Left ventricle myocardium superior (tissue), 1 donor: ENCODE measurements around the gene MAMDC2. TPM values are rescaled to one million over a fixed set of nuclear protein-coding genes. Genes with fewer than 3 reads are reported as not detected.
A peak's percentile ranks its signal among the peaks of the same experiment; 100 is the strongest.
"Not testable (repeated sequence)": the region's sequence is repeated elsewhere in the genome, so short reads cannot be mapped to it uniquely, and the experiment has no call there.

ENCODE experiments used
- ATAC-seq: fragments of 200-7000 bp; cut with Tn5 transposase; one replicate; pipeline ENCODE4 v1.9.1; 2020; ENCODE audit warnings: mild to moderate bottlenecking, moderate library complexity
- DNase-seq: peaks from one replicate; pipeline ENCODE4 v3.0.0-alpha.2; 2020
- intact Hi-C: fragments of 100-400 bp; cut with micrococcal nuclease; formaldehyde crosslinking; loops from one replicate; pipeline ENCODE4 v1.11.0; 2022
- total RNA-seq: library from RNA; stranded (reverse); fragmentation: NEBNext Ultra II Directional; extraction: Animal tissue kit (Norgen Biotek cat#: 25700); gene quantifications from one replicate; pipeline ENCODE4 v1.2.1, GENCODE V29; 2021
- donor health status: DM: no; HTN: yes; CAD: no; lungs with severe emphysema.

MAMDC2 gene
- total RNA-seq, 1 donor from 2014 or later: 8.9 TPM

- peak; percentile 19 for ATAC-seq
- no peak for DNase-seq
- intact Hi-C loops: no loop called here
These were observed 185.0 kb downstream of the MAMDC2 start for GRCh38 chr9:70228611-70229010.

GRCh38 chr9:70229026-70229425 lies 185.4 kb downstream of the MAMDC2 start:
- ATAC-seq: peak; percentile 95
- peak; percentile 48 for DNase-seq
- intact Hi-C loops: no loop called here

- intact Hi-C loops: no loop called here
- DNase-seq (no peak), ATAC-seq (peak; percentile 52)
These were observed 185.9 kb downstream of the MAMDC2 start for GRCh38 chr9:70229579-70229978.

- intact Hi-C loops: no loop called here
- DNase-seq: no peak
- ATAC-seq: no peak
These were observed 188.8 kb downstream of the MAMDC2 start for GRCh38 chr9:70232476-70232875.

GRCh38 chr9:70234208-70234607 lies 190.6 kb downstream of the MAMDC2 start:
- DNase-seq, ATAC-seq, intact Hi-C loops: not testable (repeated sequence)

GRCh38 chr9:70245952-70246351 lies 202.3 kb downstream of the MAMDC2 start:
- intact Hi-C loops, ATAC-seq, DNase-seq: not testable (repeated sequence)

GRCh38 chr9:70250221-70250620 lies 206.6 kb downstream of the MAMDC2 start:
- intact Hi-C loops: no loop called here
- ATAC-seq (no peak), DNase-seq (no peak)

GRCh38 chr9:70255486-70255885 lies 211.8 kb downstream of the MAMDC2 start:
- no peak for ATAC-seq
- no peak for DNase-seq
- intact Hi-C loops: no loop called here

- intact Hi-C loops: no loop called here
- DNase-seq (no peak), ATAC-seq (no peak)
These were observed 212.5 kb downstream of the MAMDC2 start for GRCh38 chr9:70256123-70256551.

- intact Hi-C loops: no loop called here
- ATAC-seq: no peak
These were observed 213.9 kb downstream of the MAMDC2 start for GRCh38 chr9:70257502-70257901.

GRCh38 chr9:70257991-70258691 lies 214.5 kb downstream of the MAMDC2 start:
- no peak for DNase-seq
- peak; percentile 67 for ATAC-seq
- intact Hi-C loops: no loop called here

More at GRCh38 chr9:70257502-70257901, 213.9 kb downstream of the MAMDC2 start:
- DNase-seq: no peak

GRCh38 chr9:70258692-70259511 lies 215.3 kb downstream of the MAMDC2 start, which contains the start of gene SMC5:
Gene SMC5, plus strand, starts transcription at chr9:70258978. Its CDS starts 101 bp downstream, at chr9:70259079.
- peak; percentile 97 for ATAC-seq
- intact Hi-C loops: no loop called here
- DNase-seq: peak; percentile 95

GRCh38 chr9:70259512-70259802 lies 215.8 kb downstream of the MAMDC2 start:
- DNase-seq (no peak), ATAC-seq (no peak)
- intact Hi-C loops: no loop called here

GRCh38 chr9:70260007-70260443 lies 216.4 kb downstream of the MAMDC2 start:
- intact Hi-C loops: no loop called here
- DNase-seq (no peak), ATAC-seq (no peak)

- DNase-seq: no peak
- intact Hi-C loops: no loop called here
- no peak for ATAC-seq
These were observed 217.0 kb downstream of the MAMDC2 start for GRCh38 chr9:70260606-70261005.

- DNase-seq: no peak
- no peak for ATAC-seq
- intact Hi-C loops: no loop called here
These were observed 217.7 kb downstream of the MAMDC2 start for GRCh38 chr9:70261131-70261870.

- intact Hi-C loops: no loop called here
- no peak for ATAC-seq
- no peak for DNase-seq
These were observed 218.7 kb downstream of the MAMDC2 start for GRCh38 chr9:70262366-70262765.

GRCh38 chr9:70262948-70263347 lies 219.3 kb downstream of the MAMDC2 start:
- no peak for DNase-seq
- intact Hi-C loops: no loop called here
- no peak for ATAC-seq

GRCh38 chr9:70263421-70263820 lies 219.8 kb downstream of the MAMDC2 start:
- intact Hi-C loops: no loop called here
- peak; percentile 29 for ATAC-seq
- DNase-seq: no peak
